Keratinocyte (primary cell): ENCODE data around the gene CHCHD10. TPM values are rescaled to one million over a fixed set of nuclear protein-coding genes. Genes with fewer than 3 reads are reported as not detected.

Source experiments
- DNase-seq: peaks from one replicate; pipeline ENCODE4 v3.0.0-alpha.2; 2011; ENCODE audit warnings: low read depth, missing footprints, low spot score
- FAIRE-seq: peaks from 2 replicates; lab custom pipeline; 2011; peaks lifted over from hg19 to GRCh38; lab: Jason Lieb, UNC
- H2AFZ ChIP-seq: 2 replicates; pipeline ENCODE4 v1.6.0; 2012; ENCODE audit warnings: low read length, control low read depth, inconsistent platforms; ENCODE audit not compliant: control insufficient read depth
- H3K27ac ChIP-seq: 2 replicates; pipeline ENCODE4 v1.5.1; 2011; ENCODE audit warnings: low read length; ENCODE audit not compliant: control insufficient read depth, insufficient read depth
- H3K27me3 ChIP-seq: 3 replicates; pipeline ENCODE4 v1.6.0; 2011; ENCODE audit warnings: low read length; ENCODE audit not compliant: control insufficient read depth, insufficient read depth; ENCODE audit errors: extremely low read depth
- H3K36me3 ChIP-seq, 2 experiments: 2 replicates in 1 of 2; 3 replicates in 1 of 2; pipeline ENCODE4 v1.5.1; 2011; ENCODE audit warnings: low read length in 2 of 2, mild to moderate bottlenecking in 1 of 2; ENCODE audit not compliant: control insufficient read depth in 2 of 2, insufficient read depth in 2 of 2; ENCODE audit errors: extremely low read depth in 1 of 2
- H3K4me1 ChIP-seq: 3 replicates; pipeline ENCODE4 v1.5.1; 2011; ENCODE audit warnings: low read length; ENCODE audit not compliant: control insufficient read depth, insufficient read depth; ENCODE audit errors: extremely low read depth
- H3K4me2 ChIP-seq: 3 replicates; pipeline ENCODE4 v1.6.0; 2011; ENCODE audit warnings: low read depth, low read length; ENCODE audit not compliant: control insufficient read depth, insufficient read depth; ENCODE audit errors: extremely low read depth
- H3K4me3 ChIP-seq, 3 experiments: fragments of 200-600 bp in 1 of 3; sonication (generic) in 1 of 3; 2 replicates in 2 of 3; 3 replicates in 1 of 3; pipeline ENCODE4 v1.5.1; 2011 to 2016; ENCODE audit warnings: low read length in 3 of 3, mild to moderate bottlenecking in 3 of 3, control low read depth in 2 of 3, inconsistent platforms in 1 of 3, low read depth in 1 of 3, mixed read lengths in 1 of 3, mixed run types in 1 of 3, moderate library complexity in 1 of 3; ENCODE audit not compliant: control insufficient read depth in 2 of 3, insufficient read depth in 2 of 3; ENCODE audit errors: extremely low read depth in 1 of 3
- H3K79me2 ChIP-seq: 2 replicates; pipeline ENCODE4 v1.6.0; 2012; ENCODE audit warnings: low read length; ENCODE audit not compliant: control insufficient read depth, insufficient read depth
- H3K9ac ChIP-seq: 3 replicates; pipeline ENCODE4 v1.6.0; 2011; ENCODE audit warnings: low read length; ENCODE audit not compliant: control insufficient read depth, insufficient read depth; ENCODE audit errors: extremely low read depth
- H3K9me1 ChIP-seq: 3 replicates; pipeline ENCODE4 v1.6.0; 2011; ENCODE audit warnings: low read length; ENCODE audit not compliant: control insufficient read depth, insufficient read depth; ENCODE audit errors: extremely low read depth
- H3K9me3 ChIP-seq: 2 replicates; pipeline ENCODE4 v1.5.1; 2012; ENCODE audit warnings: low read depth, low read length; ENCODE audit not compliant: control insufficient read depth
- H4K20me1 ChIP-seq: 3 replicates; pipeline ENCODE4 v1.6.0; 2011; ENCODE audit warnings: low read length; ENCODE audit not compliant: control insufficient read depth, insufficient read depth; ENCODE audit errors: extremely low read depth
- CTCF ChIP-seq, 3 experiments: IDR thresholded peaks in 1 of 3; conservative IDR thresholded peaks in 1 of 3; optimal IDR thresholded peaks in 1 of 3; 2 replicates in 2 of 3; 3 replicates in 1 of 3; pipeline versions ENCODE3 to v1.5.1; 2011; ENCODE audit warnings: low read length in 3 of 3, mild to moderate bottlenecking in 3 of 3, moderate library complexity in 2 of 3, control low read depth in 1 of 3, inconsistent platforms in 1 of 3; ENCODE audit not compliant: insufficient read depth in 2 of 3; ENCODE audit errors: extremely low read depth in 1 of 3
- EZH2 ChIP-seq: IDR thresholded peaks from one replicate; pipeline ENCODE4 v1.6.1; 2012; ENCODE audit warnings: inconsistent platforms, mild to moderate bottlenecking, low read length, moderate library complexity
- dilution Hi-C: fragments of 300-500 bp; cut with MboI; formaldehyde crosslinking; loops from one replicate; pipeline ENCODE4 v1.7.0; 2020; ENCODE audit warnings: low sequenced_read_pairs; ENCODE audit not compliant: extremely low pct_ligation_motif_present
- polyA plus RNA-seq, 5 experiments: library from polyadenylated mRNA; depleted of rRNA in 3 of 5; stranded (reverse) in 3 of 5; stranded (forward) in 1 of 5; unstranded in 1 of 5; fragments of >200 nt; gene quantifications; 1 replicate in 1 of 5; 2 replicates in 3 of 5; 3 replicates in 1 of 5; pipeline versions ENCODE4 v1.2.1 to v1.2.3, GENCODE V29; 2011 to 2012; ENCODE audit warnings: missing spikeins in 2 of 5, low read depth in 1 of 5, low replicate concordance in 1 of 5

CHCHD10 gene
- polyA plus RNA-seq, 1 donor (not counting 4 experiments of a cell fraction or from before 2014, with no cell fraction given) = 10.4 TPM

GRCh38 chr22:23804781-23805291 is 37.1 kb upstream of the CHCHD10 start:
- Histone ChIP-seq H3K4me1 (no peaks in the 10 kb centered on the region), H3K79me2 (no peaks in the 10 kb centered on the region), H3K36me3 (peaks cover 36% of the 10 kb centered on the region in 2 experiments), H2AFZ (no peak overlapping the region), H3K9me3 (no peaks in the 10 kb centered on the region), H3K4me3 (no peak overlapping the region), H3K4me2 (no peak overlapping the region), H4K20me1 (no peaks in the 10 kb centered on the region), H3K27me3 (no peaks in the 10 kb centered on the region), H3K9me1 (no peaks in the 10 kb centered on the region), H3K9ac (no peak overlapping the region), H3K27ac (no peak overlapping the region)
- no peak for FAIRE-seq
- no peak for TF ChIP-seq CTCF (optimal IDR thresholded peaks at IDR 0.05 in 1 of 3, IDR thresholded peaks at IDR 0.05 in 1 of 3, conservative IDR thresholded peaks at IDR 0.05 in 1 of 3; ENCODE audit: extremely low read depth in 1 of 3, insufficient read depth in 2 of 3, low read length in 3 of 3)
- dilution Hi-C loops = no loop called here
- no peak for DNase-seq

DNA sequence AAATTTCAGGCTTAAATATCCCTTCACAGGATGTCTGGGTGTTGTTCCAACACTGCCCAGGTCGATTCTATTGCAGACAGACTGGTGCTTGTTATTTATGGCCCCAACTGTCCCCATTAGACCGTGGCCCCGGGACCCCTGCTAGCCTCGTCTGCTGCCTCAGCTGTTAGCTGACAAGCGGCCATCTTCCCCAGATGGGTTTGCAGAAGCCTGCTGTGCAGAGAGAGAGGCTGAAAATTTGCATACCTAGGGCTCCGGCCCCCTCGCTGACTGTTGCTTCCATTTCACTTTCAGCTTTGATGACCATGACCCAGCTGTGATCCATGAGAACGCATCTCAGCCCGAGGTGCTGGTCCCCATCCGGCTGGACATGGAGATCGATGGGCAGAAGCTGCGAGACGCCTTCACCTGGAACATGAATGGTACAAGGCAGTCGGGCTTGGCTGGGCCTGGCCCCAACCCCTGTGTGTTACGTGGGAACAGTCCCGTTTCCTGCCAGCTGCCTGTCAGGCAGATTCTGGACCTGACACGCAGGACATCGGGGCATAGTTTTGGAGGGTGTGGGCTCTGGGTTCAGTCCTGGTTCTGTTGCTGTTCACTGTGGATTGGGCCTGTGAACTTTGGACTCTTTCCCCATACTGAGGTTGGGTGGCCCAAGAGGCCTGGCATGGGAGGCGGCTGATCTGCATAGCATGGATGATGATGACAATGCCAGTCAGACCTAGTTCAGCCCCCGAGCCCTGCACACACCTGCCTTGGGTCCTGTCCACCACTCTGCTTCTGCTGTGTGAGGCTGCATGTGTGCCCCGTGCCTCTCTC is 35.4 kb upstream of the CHCHD10 start:
- Histone ChIP-seq H3K27ac (no peak overlapping the region), H3K4me1 (no peaks in the 10 kb centered on the region), H3K27me3 (no peaks in the 10 kb centered on the region), H2AFZ (no peak overlapping the region), H3K9me3 (no peaks in the 10 kb centered on the region), H3K4me2 (no peak overlapping the region), H4K20me1 (no peaks in the 10 kb centered on the region), H3K4me3 (no peak overlapping the region), H3K79me2 (no peaks in the 10 kb centered on the region), H3K36me3 (peaks cover 39% of the 10 kb centered on the region in 2 experiments), H3K9me1 (no peaks in the 10 kb centered on the region), H3K9ac (no peak overlapping the region)
- no peak for FAIRE-seq
- no peak for DNase-seq
- dilution Hi-C loops = no loop called here
- TF ChIP-seq CTCF (optimal IDR thresholded peaks at IDR 0.05 in 1 of 3, IDR thresholded peaks at IDR 0.05 in 1 of 3, conservative IDR thresholded peaks at IDR 0.05 in 1 of 3; ENCODE audit: extremely low read depth in 1 of 3, insufficient read depth in 2 of 3, low read length in 3 of 3) (no peak), EZH2 (no peak)
